Spleen (tissue), 11 donors: ENCODE data around the gene HSD11B1L. TPM values are rescaled to one million over a fixed set of nuclear protein-coding genes. Genes with fewer than 3 reads are reported as not detected.

Source experiments
- DNase-seq: peaks from one replicate; pipeline ENCODE4 v3.0.0-alpha.2; 2020
- H3K27ac ChIP-seq, 8 donors: fragments of 200-600 bp; sonication (generic) in 7 of 8; 1 replicate in 4 of 8; 2 replicates in 4 of 8; pipeline versions ENCODE4 v1.5.0 to v1.8.0; 2016 to 2021; ENCODE audit warnings: inconsistent platforms in 4 of 8, mild to moderate bottlenecking in 4 of 8, moderate library complexity in 1 of 8
- H3K27me3 ChIP-seq, 7 donors: fragments of 200-600 bp; sonication (generic) in 6 of 7; replicated peaks in 1 of 7; 1 replicate in 4 of 7; 2 replicates in 3 of 7; pipeline versions ENCODE4 v1.5.0 to v1.8.0; 2016 to 2021; ENCODE audit warnings: inconsistent platforms in 3 of 7, mild to moderate bottlenecking in 1 of 7
- H3K36me3 ChIP-seq, 6 donors: fragments of 200-600 bp; sonication (generic) in 5 of 6; 1 replicate in 4 of 6; 2 replicates in 2 of 6; pipeline versions ENCODE4 v1.5.0 to v1.8.0; 2016 to 2021; ENCODE audit warnings: inconsistent platforms in 2 of 6
- H3K4me1 ChIP-seq, 6 donors: fragments of 200-600 bp; sonication (generic) in 5 of 6; 1 replicate in 3 of 6; 2 replicates in 3 of 6; pipeline versions ENCODE4 v1.5.0 to v1.8.0; 2016 to 2021; ENCODE audit warnings: inconsistent platforms in 3 of 6
- H3K4me3 ChIP-seq, 8 donors: fragments of 200-600 bp; sonication (generic) in 7 of 8; 1 replicate in 4 of 8; 2 replicates in 4 of 8; pipeline versions ENCODE4 v1.5.0 to v1.8.0; 2016 to 2021; ENCODE audit warnings: inconsistent platforms in 4 of 8, mild to moderate bottlenecking in 4 of 8, moderate library complexity in 2 of 8
- H3K9me3 ChIP-seq, 8 donors: fragments of 200-600 bp; sonication (generic) in 7 of 8; 1 replicate in 4 of 8; 2 replicates in 4 of 8; pipeline versions ENCODE4 v1.5.0 to v1.8.0; 2016 to 2021; ENCODE audit warnings: inconsistent platforms in 4 of 8
- POLR2A ChIP-seq, 3 donors: fragments of 450-650 bp; IDR thresholded peaks; one replicate each; pipeline ENCODE4 v1.5.1; 2017; ENCODE audit warnings: antibody characterized with exemption in 3 of 3, mild to moderate bottlenecking in 1 of 3
- POLR2AphosphoS5 ChIP-seq, 3 donors: sonication (generic); formaldehyde crosslinking; IDR thresholded peaks; one replicate each; pipeline ENCODE4 v1.5.1; 2017; ENCODE audit warnings: antibody characterized with exemption in 3 of 3
- WGBS, 5 donors: extraction: QIAGEN DNeasy Blood & Tissue Kit in 3 of 5; methylation state at CpG; one replicate each; pipeline versions ENCODE4 v1.1.5 to v1.1.7; 2013 to 2018; 5-methylcytosine and 5-hydroxymethylcytosine counted together
- intact Hi-C: fragments of 100-400 bp; cut with DNase I; formaldehyde crosslinking; loops from one replicate; pipeline ENCODE4 v1.15.0; 2023; ENCODE audit warnings: low total_unique reads
- polyA plus RNA-seq, 3 donors: library from polyadenylated mRNA; stranded (reverse); fragments of 200-250 nt; gene quantifications; one replicate each; pipeline ENCODE4 v1.2.1, GENCODE V29; 2013
- total RNA-seq, 7 donors: library from RNA; depleted of rRNA in 3 of 7; stranded (reverse); fragments of >200 nt in 3 of 7; fragmentation: NEBNext Ultra II Directional in 4 of 7; extraction: Animal tissue kit (Norgen Biotek cat#: 25700) in 4 of 7; gene quantifications; one replicate each; pipeline versions ENCODE4 v1.1.0 to v1.2.1, GENCODE V29; 2016 to 2021
- TF ChIP-seq, protein P1 (sequence below), 11 experiments: fragments of 200-600 bp in 7 of 11; fragments of 450-650 bp in 4 of 11; sonication (generic) in 4 of 11; IDR thresholded peaks in 8 of 11; conservative IDR thresholded peaks in 3 of 11; 1 replicate in 7 of 11; 2 replicates in 4 of 11; pipeline versions ENCODE4 v1.4.0 to v1.8.0; 2016 to 2021; ENCODE audit warnings: antibody characterized with exemption in 11 of 11, inconsistent platforms in 4 of 11, mild to moderate bottlenecking in 1 of 11
- donor health status: healthy with polysubstance abuse.
- donor health status: DM: no; HTN: no; CAD: no; lungs with moderate emphysema.
- donor health status: DM: no; HTN: no; CAD: no.
- donor health status: Bipolar disorder and iron deficiency.
- donor health status: healthy.
- donor health status: DM: no; HTN: no; CAD: no.
- donor health status: DM: yes; HTN: yes; CAD: no.

HSD11B1L gene
- total and polyA plus RNA-seq, 10 donors: 1.9 to 8.8 (median 3.6) TPM

DNA sequence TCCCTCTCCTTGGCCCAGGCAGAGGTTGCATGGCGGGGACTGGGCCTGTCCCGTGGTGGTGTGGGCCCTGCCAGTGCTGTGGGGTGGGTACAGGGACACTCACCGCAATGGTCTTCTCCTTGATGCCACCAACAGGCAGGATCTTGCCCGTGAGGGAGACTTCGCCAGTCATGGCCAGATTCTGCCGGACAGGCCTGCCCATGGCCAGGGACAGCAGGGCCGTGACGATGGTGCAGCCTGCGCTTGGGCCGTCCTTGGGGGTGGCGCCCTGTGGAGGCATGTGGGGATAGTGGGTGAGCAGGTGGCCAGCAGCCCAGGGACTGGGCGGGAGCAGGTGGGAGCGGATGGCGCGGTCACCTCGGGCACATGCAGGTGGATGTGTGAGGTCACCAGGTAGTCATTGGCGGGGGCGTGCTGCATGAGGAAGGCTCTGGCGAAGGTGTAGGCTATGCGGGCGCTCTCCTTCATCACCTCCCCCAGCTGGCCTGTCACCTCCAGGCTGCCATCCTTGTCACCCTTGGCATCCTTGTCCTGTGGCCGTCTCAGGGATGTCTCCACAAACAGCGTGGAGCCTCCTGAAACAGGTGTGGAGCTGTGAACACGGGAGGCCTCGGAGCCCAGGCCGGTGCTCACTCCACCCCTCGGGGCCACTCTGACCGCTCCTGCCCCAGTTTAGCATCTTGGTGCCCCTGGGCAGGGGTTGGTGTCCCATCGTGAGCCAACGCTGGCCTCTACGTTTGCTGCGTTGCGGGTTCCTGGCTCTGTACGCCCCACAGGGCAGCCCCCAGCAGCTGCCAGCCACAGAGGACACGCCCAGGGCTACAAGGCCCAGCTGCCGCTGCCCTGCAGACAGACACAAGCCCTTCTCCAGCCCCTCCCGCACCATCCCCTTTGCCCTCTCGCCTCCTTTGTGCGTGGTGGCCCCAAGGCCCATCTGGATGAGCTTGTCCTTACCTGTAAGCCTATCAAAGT lies 12.7 kb downstream of the HSD11B1L start:
- Histone ChIP-seq H3K4me1 (peaks cover 8 to 54% (median 41%) of the 10 kb centered on the region in 6 donors), H3K9me3 (no peaks in the 10 kb centered on the region), H3K4me3 (no peak overlapping the region), H3K27me3 (no peaks in the 10 kb centered on the region), H3K36me3 (peaks cover 4 to 73% (median 62%) of the 10 kb centered on the region in 6 donors), H3K27ac (peak overlapping the region in 3 of 8 donors; percentile 92 to 94 (median 94))
- DNase-seq: peak; percentile 80
- intact Hi-C loops: no loop called here
- TF ChIP-seq POLR2AphosphoS5 (IDR thresholded peaks at IDR 0.05): peak; percentile 46 to 77 (median 53)
- TF ChIP-seq, protein P1, sequence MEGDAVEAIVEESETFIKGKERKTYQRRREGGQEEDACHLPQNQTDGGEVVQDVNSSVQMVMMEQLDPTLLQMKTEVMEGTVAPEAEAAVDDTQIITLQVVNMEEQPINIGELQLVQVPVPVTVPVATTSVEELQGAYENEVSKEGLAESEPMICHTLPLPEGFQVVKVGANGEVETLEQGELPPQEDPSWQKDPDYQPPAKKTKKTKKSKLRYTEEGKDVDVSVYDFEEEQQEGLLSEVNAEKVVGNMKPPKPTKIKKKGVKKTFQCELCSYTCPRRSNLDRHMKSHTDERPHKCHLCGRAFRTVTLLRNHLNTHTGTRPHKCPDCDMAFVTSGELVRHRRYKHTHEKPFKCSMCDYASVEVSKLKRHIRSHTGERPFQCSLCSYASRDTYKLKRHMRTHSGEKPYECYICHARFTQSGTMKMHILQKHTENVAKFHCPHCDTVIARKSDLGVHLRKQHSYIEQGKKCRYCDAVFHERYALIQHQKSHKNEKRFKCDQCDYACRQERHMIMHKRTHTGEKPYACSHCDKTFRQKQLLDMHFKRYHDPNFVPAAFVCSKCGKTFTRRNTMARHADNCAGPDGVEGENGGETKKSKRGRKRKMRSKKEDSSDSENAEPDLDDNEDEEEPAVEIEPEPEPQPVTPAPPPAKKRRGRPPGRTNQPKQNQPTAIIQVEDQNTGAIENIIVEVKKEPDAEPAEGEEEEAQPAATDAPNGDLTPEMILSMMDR (IDR thresholded peaks at IDR 0.05 in 8 of 11, conservative IDR thresholded peaks at IDR 0.05 in 3 of 11): no peak
- TF ChIP-seq POLR2A (IDR thresholded peaks at IDR 0.05): no peak
- WGBS, 5 donors: 79 to 88% (median 84%) methylated on average over 30 to 39 of the region's 39 CpGs

DNA sequence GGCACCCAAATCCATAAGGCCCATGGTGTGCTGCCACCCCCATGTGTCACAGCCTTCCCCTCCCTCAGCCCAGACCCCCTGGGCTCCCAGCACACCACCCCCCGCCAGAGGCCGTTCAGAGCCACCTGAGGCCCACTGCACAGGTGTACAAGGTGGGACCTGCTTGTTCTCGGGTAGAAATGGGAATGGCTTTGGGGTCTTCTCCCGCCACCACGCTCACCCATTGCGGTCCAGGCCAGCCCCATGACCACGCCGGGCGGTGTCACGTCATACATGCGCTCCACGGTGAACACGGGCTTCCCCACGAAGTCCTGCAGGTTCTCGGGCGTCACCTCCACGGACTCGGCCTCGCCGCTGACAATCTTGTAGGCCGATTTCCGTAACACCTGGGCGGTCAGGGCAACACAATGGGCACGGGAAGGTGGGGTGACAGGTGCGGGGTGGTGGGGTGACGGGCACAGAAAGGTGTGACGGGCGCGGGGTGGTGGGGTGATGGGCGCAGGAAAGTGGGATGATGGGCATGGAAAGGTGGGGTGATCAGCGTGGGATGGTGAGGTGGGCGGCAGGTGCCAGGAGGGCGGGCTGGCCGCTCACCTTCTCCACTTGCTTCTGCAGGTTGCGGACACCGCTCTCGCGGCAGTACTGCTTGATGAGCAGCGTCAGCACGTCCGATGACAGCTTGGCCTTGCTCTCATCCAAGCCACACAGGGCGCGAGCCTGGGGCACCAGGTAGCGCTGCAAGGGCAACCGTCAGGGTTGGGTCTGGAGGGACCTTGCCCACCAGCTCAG lies 13.5 kb downstream of the HSD11B1L start:
- H3K9me3 ChIP-seq: no peaks in the 10 kb centered on the region
- intact Hi-C loops: no loop called here
- no peak overlapping the region for H3K4me3 ChIP-seq
- H3K27me3 ChIP-seq: no peaks in the 10 kb centered on the region
- peaks cover 8 to 51% (median 39%) of the 10 kb centered on the region in 6 donors for H3K4me1 ChIP-seq
- DNase-seq: peak; percentile 79
- H3K36me3 ChIP-seq: peaks cover 4 to 82% (median 71%) of the 10 kb centered on the region in 6 donors
- H3K27ac ChIP-seq: peak overlapping the region in 1 of 8 donors; percentile 92
- TF ChIP-seq POLR2AphosphoS5 (IDR thresholded peaks at IDR 0.05): peak in 2 of 3 donors; percentile 23 to 51
- no peak for TF ChIP-seq POLR2A (IDR thresholded peaks at IDR 0.05)
- WGBS, 5 donors: 89 to 93% (median 90%) methylated on average over 37 to 45 of the region's 45 CpGs

DNA sequence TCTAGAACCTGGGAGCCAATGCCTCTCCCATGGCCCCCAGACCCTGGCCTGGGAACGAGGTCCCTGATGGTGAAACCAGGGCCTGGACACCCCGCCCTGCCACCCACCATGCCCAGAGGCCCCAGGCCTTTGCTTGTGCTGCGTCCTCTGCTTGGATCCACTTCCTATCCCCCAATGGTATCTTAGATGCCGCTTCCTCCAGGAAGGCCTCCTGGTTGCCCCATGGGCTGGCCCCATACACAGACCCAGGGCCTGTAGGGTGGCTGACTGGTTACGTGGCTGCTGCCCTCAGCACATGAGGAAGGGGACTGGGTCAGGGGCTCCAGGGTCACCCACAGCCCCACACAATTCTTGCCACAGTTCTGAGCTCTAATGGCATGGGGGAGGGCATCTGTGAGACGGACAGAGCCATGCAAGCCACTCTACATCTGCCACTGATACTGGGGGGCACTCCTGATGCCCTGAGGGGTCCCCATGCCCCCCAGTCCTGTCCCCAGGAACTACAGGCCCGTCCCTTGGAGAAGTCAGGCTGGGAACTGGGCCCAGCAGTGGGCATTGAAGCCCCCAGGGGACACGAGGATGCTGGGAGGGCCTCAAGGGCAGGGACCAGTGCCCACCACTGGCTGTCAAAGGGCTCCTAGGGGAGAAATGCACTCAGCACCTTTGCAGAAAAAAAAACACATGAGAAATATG lies 14.3 kb downstream of the HSD11B1L start:
- H3K36me3 ChIP-seq: peaks cover 4 to 89% (median 78%) of the 10 kb centered on the region in 6 donors
- no peaks in the 10 kb centered on the region for H3K27me3 ChIP-seq
- no peaks in the 10 kb centered on the region for H3K9me3 ChIP-seq
- H3K4me3 ChIP-seq: no peak overlapping the region
- peak overlapping the region in 1 of 8 donors; percentile 6 for H3K27ac ChIP-seq
- no peak for DNase-seq
- intact Hi-C loops: no loop called here
- peaks cover 8 to 44% (median 32%) of the 10 kb centered on the region in 6 donors for H3K4me1 ChIP-seq
- WGBS, 5 donors: 87 to 100% (median 89%) methylated on average over 2 to 8 of the region's 8 CpGs
- TF ChIP-seq, protein P1 (IDR thresholded peaks at IDR 0.05 in 8 of 11, conservative IDR thresholded peaks at IDR 0.05 in 3 of 11): no peak

DNA sequence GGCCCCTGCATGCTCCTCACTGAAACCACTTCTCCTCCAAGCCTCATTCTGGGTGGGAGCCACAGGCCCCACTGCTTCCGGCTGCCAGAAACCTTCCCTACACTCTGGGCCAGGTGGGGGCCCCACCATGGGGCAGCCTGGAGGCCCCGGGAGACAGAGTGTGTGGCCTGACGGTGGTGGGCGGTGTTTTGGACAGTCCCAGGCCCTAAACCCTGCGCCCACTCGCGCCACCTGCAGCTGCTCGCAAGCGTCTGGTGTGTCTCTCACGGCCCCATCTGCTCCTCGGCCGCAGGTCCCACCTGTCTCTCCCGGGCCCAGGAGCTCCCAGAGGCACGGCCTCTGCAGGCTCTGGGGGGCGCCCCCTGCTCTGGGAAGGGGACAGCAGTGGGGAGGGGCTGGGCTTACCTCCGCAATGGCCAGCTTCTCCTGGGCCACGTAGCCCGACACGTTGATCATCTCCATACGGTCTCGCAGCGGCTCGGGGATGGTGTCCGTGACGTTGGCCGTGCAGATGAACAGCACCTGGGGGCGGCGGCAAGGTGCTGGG lies 14.9 kb downstream of the HSD11B1L start:
- Histone ChIP-seq H3K4me1 (peaks cover 8 to 42% (median 30%) of the 10 kb centered on the region in 6 donors), H3K4me3 (no peak overlapping the region), H3K27ac (peak overlapping the region in 1 of 8 donors; percentile 6), H3K9me3 (no peaks in the 10 kb centered on the region), H3K36me3 (peaks cover 4 to 95% (median 84%) of the 10 kb centered on the region in 6 donors), H3K27me3 (no peaks in the 10 kb centered on the region)
- whole genome bisulfite sequencing, 5 donors: 77 to 90% (median 83%) methylated on average over 14 to 28 of the region's 28 CpGs
- intact Hi-C loops: no loop called here
- peak; percentile 74 for DNase-seq
- TF ChIP-seq POLR2AphosphoS5 (IDR thresholded peaks at IDR 0.05) (peak in 1 of 3 donors; percentile 7), POLR2A (IDR thresholded peaks at IDR 0.05) (no peak)
- TF ChIP-seq, protein P1 (IDR thresholded peaks at IDR 0.05 in 8 of 11, conservative IDR thresholded peaks at IDR 0.05 in 3 of 11): no peak
